Left cardiac atrium (tissue), 4 donors: ENCODE results near the gene SLC9A3. TPM values are rescaled to one million over a fixed set of nuclear protein-coding genes. Genes with fewer than 3 reads are reported as not detected.

Experiments used
- ATAC-seq, 2 donors: fragments of 200-7000 bp; cut with Tn5 transposase; one replicate each; pipeline ENCODE4 v1.9.1; 2020; ENCODE audit warnings: mild to moderate bottlenecking in 2 of 2, moderate library complexity in 2 of 2
- DNase-seq: peaks from one replicate; pipeline ENCODE4 v3.0.0-alpha.2; 2020
- intact Hi-C, 2 donors: fragments of 100-400 bp; cut with DNase I; formaldehyde crosslinking; loops; one replicate each; pipeline versions ENCODE4 v1.14.1 to v1.15.1; 2022 to 2023
- total RNA-seq, 2 donors: library from RNA; stranded (reverse); fragmentation: NEBNext Ultra II Directional; extraction: Animal tissue kit (Norgen Biotek cat#: 25700); gene quantifications; one replicate each; pipeline ENCODE4 v1.2.1, GENCODE V29; 2021
- donor health status: DM: no; HTN: yes; CAD: no.
- donor health status: DM: no; HTN: yes; CAD: no; lungs with severe emphysema.
- donor health status: DM: yes; HTN: yes; CAD: no.
- donor health status: Dilated cardiomyopathy.

The SLC9A3 gene
- total RNA-seq, 2 donors from 2014 or later, result 0.77 to 0.99 TPM

GRCh38 chr5:540906-541538 lies 16.8 kb upstream of the SLC9A3 start:
- intact Hi-C loops, result no loop called here
- no peak for DNase-seq
- ATAC-seq, result no peak

- ATAC-seq (no peak), DNase-seq (no peak)
- intact Hi-C loops, result no loop called here
These were observed 16.0 kb upstream of the SLC9A3 start for GRCh38 chr5:540071-540905.

GRCh38 chr5:539469-540070 lies 15.3 kb upstream of the SLC9A3 start:
- intact Hi-C loops, result no loop called here
- ATAC-seq (no peak), DNase-seq (no peak)

- ATAC-seq, result no peak
- intact Hi-C loops, result no loop called here
- peak; percentile 14 for DNase-seq
These were observed 14.7 kb upstream of the SLC9A3 start for GRCh38 chr5:538801-539468.

GRCh38 chr5:538271-538771 lies 14.1 kb upstream of the SLC9A3 start:
- intact Hi-C loops, result no loop called here
- ATAC-seq (no peak), DNase-seq (no peak)

GRCh38 chr5:537621-538071 lies 13.4 kb upstream of the SLC9A3 start:
- ATAC-seq (no peak), DNase-seq (peak; percentile 11)
- intact Hi-C loops, result no loop called here

- ATAC-seq (no peak), DNase-seq (no peak)
- intact Hi-C loops, result no loop called here
These were observed 12.8 kb upstream of the SLC9A3 start for GRCh38 chr5:537098-537497.

- DNase-seq (no peak), ATAC-seq (no peak)
- intact Hi-C loops, result no loop called here
These were observed 11.8 kb upstream of the SLC9A3 start for GRCh38 chr5:535846-536698.

GRCh38 chr5:534743-535671 lies 10.8 kb upstream of the SLC9A3 start:
- DNase-seq, result peak; percentile 10
- no peak for ATAC-seq
- intact Hi-C loops, result no loop called here

GRCh38 chr5:533955-534742 lies 9.9 kb upstream of the SLC9A3 start:
- DNase-seq (peak; percentile 14), ATAC-seq (no peak)
- intact Hi-C loops, result no loop called here

- peak; percentile 14 for DNase-seq
- ATAC-seq, result no peak
- intact Hi-C loops, result no loop called here
These were observed 9.2 kb upstream of the SLC9A3 start for GRCh38 chr5:533243-533954.

GRCh38 chr5:532521-533242 lies 8.4 kb upstream of the SLC9A3 start:
- peak; percentile 10 for DNase-seq
- no peak for ATAC-seq

GRCh38 chr5:531749-532315 lies 7.6 kb upstream of the SLC9A3 start:
- ATAC-seq (no peak), DNase-seq (no peak)
- intact Hi-C loops, result no loop called here

More at GRCh38 chr5:532521-533242, 8.4 kb upstream of the SLC9A3 start:
- intact Hi-C loops, result no loop called here

GRCh38 chr5:531101-531748 lies 7.0 kb upstream of the SLC9A3 start:
- DNase-seq (peak; percentile 13), ATAC-seq (no peak)
- intact Hi-C loops, result no loop called here
